K562 (cell line): ENCODE data around the gene CAPN5. TPM values are rescaled to one million over a fixed set of nuclear protein-coding genes. Genes with fewer than 3 reads are reported as not detected.
A peak's percentile ranks its signal among the peaks of the same experiment; 100 is the strongest.

Experiments used
- ATAC-seq: fragments of 200-7000 bp; cut with Tn5 transposase; 3 replicates; pipeline ENCODE4 v1.9.1; 2020; ENCODE audit warnings: moderate library complexity
- BruUV-seq: library from RNA; stranded (reverse); fragments of 400-500 nt; replicated peaks from 2 replicates; lab custom pipeline; 2021; lab: Mats Ljungman, UMichigan
- CTCF ChIA-PET: fragments of 300-600 bp; formaldehyde crosslinking; extraction: SDS; loops from one replicate; lab custom pipeline; 2021; ENCODE audit warnings: low intra/inter-chr PET ratio; lab: Yijun Ruan, JAX
- POLR2A ChIA-PET: fragments of 300-600, 350-650 bp; sonication (Branson Sonifier 250); formaldehyde crosslinking; extraction: SDS; loops from one replicate; lab custom pipeline; 2021; ENCODE audit warnings: antibody characterized with exemption, inconsistent platforms; lab: Yijun Ruan, JAX
- DNase-seq, 4 experiments: peaks; one replicate each; pipeline versions ENCODE4 v3.0.0 to v3.0.0-alpha.2; 2011 to 2018; ENCODE audit warnings: low spot score in 3 of 4, mixed read lengths in 3 of 4; ENCODE audit errors: extremely low read depth in 1 of 4
- FAIRE-seq: peaks from 2 replicates; lab custom pipeline; 2011; peaks lifted over from hg19 to GRCh38; lab: Jason Lieb, UNC
- H2AFZ ChIP-seq: 2 replicates; pipeline ENCODE4 v1.6.0; 2011; ENCODE audit warnings: low read depth, low read length, control low read depth, inconsistent platforms
- H3K27ac ChIP-seq: fragments of 200-600 bp; 3 replicates; pipeline ENCODE4 v1.8.0; 2011; ENCODE audit warnings: low read depth, mild to moderate bottlenecking, control low read depth, inconsistent platforms, low read length, moderate library complexity, mixed read lengths; ENCODE audit errors: extremely low read depth
- H3K27me3 ChIP-seq, 2 experiments: fragments of 300-600 bp in 1 of 2; 2 replicates in 1 of 2; 3 replicates in 1 of 2; pipeline versions ENCODE4 v1.6.0 to v1.8.0; 2011; ENCODE audit warnings: inconsistent platforms in 2 of 2, low read length in 2 of 2, mild to moderate bottlenecking in 1 of 2, mixed read lengths in 1 of 2, moderate library complexity in 1 of 2; ENCODE audit not compliant: control insufficient read depth in 2 of 2, insufficient read depth in 2 of 2
- H3K36me3 ChIP-seq: fragments of 300-600 bp; 3 replicates; pipeline ENCODE4 v1.8.0; 2011; ENCODE audit warnings: mild to moderate bottlenecking, low read length, inconsistent platforms; ENCODE audit not compliant: control insufficient read depth, insufficient read depth
- H3K4me1 ChIP-seq, 2 experiments: fragments of 200-600 bp in 1 of 2; replicated peaks in 1 of 2; 2 replicates in 1 of 2; 3 replicates in 1 of 2; pipeline versions ENCODE4 v1.5.1 to v1.8.0; 2011; ENCODE audit warnings: inconsistent platforms in 2 of 2, low read length in 2 of 2, mild to moderate bottlenecking in 1 of 2, mixed read lengths in 1 of 2, moderate library complexity in 1 of 2; ENCODE audit not compliant: control insufficient read depth in 2 of 2, insufficient read depth in 2 of 2
- H3K4me2 ChIP-seq: 2 replicates; pipeline ENCODE4 v1.6.1; 2011; ENCODE audit warnings: low read length, control low read depth, inconsistent platforms, mixed read lengths; ENCODE audit not compliant: insufficient read depth
- H3K4me3 ChIP-seq: fragments of 200-600 bp; sonication (generic), shearing (Covaris generic); 2 replicates; pipeline ENCODE4 v1.5.1; 2016; ENCODE audit warnings: control low read depth, inconsistent platforms
- H3K79me2 ChIP-seq: fragments of 200-600 bp; 3 replicates; pipeline ENCODE4 v1.8.0; 2011; ENCODE audit warnings: low read length, inconsistent platforms; ENCODE audit not compliant: control insufficient read depth, insufficient read depth
- H3K9ac ChIP-seq, 2 experiments: 2 replicates each; pipeline versions ENCODE4 v1.6.0 to v1.6.1; 2011; ENCODE audit warnings: low read depth in 2 of 2, low read length in 2 of 2, control low read depth in 1 of 2, inconsistent platforms in 1 of 2, mild to moderate bottlenecking in 1 of 2, mixed read lengths in 1 of 2; ENCODE audit not compliant: insufficient read depth in 1 of 2
- H3K9me1 ChIP-seq: one replicate; pipeline ENCODE4 v1.6.0; 2011; ENCODE audit warnings: inconsistent platforms, mild to moderate bottlenecking, low read length, moderate library complexity; ENCODE audit not compliant: control insufficient read depth, insufficient read depth
- H3K9me3 ChIP-seq: replicated peaks from 2 replicates; pipeline ENCODE4 v1.5.1; 2011; ENCODE audit warnings: low read depth, low read length, inconsistent platforms; ENCODE audit not compliant: control insufficient read depth, insufficient read depth
- H4K20me1 ChIP-seq: replicated peaks from 2 replicates; pipeline ENCODE4 v1.6.1; 2011; ENCODE audit warnings: low read length, inconsistent platforms, mixed read lengths; ENCODE audit not compliant: control insufficient read depth, insufficient read depth
- PML ChIP-seq: IDR thresholded peaks from 2 replicates; pipeline ENCODE4 v1.6.1; 2012; ENCODE audit warnings: low read length, inconsistent platforms
- RFX5 ChIP-seq: IDR thresholded peaks from 2 replicates; pipeline ENCODE4 v1.6.1; 2011; ENCODE audit warnings: low read depth, mild to moderate bottlenecking, improper control_type of control experiment, low read length
- TRIM24 ChIP-seq, 2 experiments: fragments of 450-650 bp; IDR thresholded peaks; 2 replicates each; pipeline ENCODE4 v1.6.1; 2016
- XRCC3 ChIP-seq: fragments of 450-650 bp; IDR thresholded peaks from 2 replicates; pipeline ENCODE4 v1.6.1; 2017; ENCODE audit warnings: mild to moderate bottlenecking, moderate library complexity
- ZC3H11A ChIP-seq: IDR thresholded peaks from 2 replicates; pipeline ENCODE4 v1.6.1; 2012; ENCODE audit warnings: low read depth, low read length, improper control_type of control experiment
- WGBS: fragments of 100-300 bp; shearing (Covaris generic); methylation state at CpG from one replicate; pipeline ENCODE4 v1.1.6; 2016; ENCODE audit warnings: low coverage, mixed read lengths; ENCODE audit not compliant: insufficient coverage; ENCODE audit errors: missing lambda C conversion rate; 5-methylcytosine and 5-hydroxymethylcytosine counted together
- in situ Hi-C: fragments of 300-500 bp; cut with MboI; formaldehyde crosslinking; loops from 4 replicates; pipeline ENCODE4 v1.15.0; 2018; ENCODE audit warnings: inconsistent platforms, mixed read lengths
- intact Hi-C: fragments of 100-400 bp; cut with micrococcal nuclease; formaldehyde crosslinking; loops from 2 replicates; pipeline ENCODE4 v1.14.2; 2022
- polyA plus RNA-seq, 8 experiments: library from polyadenylated mRNA; depleted of rRNA in 4 of 8; stranded (reverse) in 5 of 8; unstranded in 3 of 8; fragments of >200 nt; fragmentation: Nextera tagmentation in 2 of 8; fragmentation: Illumina TruSeq in 1 of 8; extraction: Ambion mirVana in 2 of 8; extraction: Trizol in 1 of 8; gene quantifications; 2 replicates each; pipeline versions ENCODE4 v1.2.1 to v1.2.3, GENCODE V29; 2011 to 2014; ENCODE audit warnings: inconsistent platforms in 1 of 8, missing spikeins in 1 of 8
- total RNA-seq, 7 experiments: library from RNA; depleted of rRNA in 6 of 7; stranded (reverse); fragments of >200 nt in 6 of 7; fragmentation: Illumina TruSeq in 2 of 7; extraction: Trizol in 2 of 7; gene quantifications; 2 replicates each; pipeline versions ENCODE4 v1.2.1 to v1.2.3, GENCODE V29; 2011 to 2021; ENCODE audit warnings: low replicate concordance in 1 of 7

CAPN5 gene
- total and polyA plus RNA-seq, 9 of the 15 experiments (the other 6 are each of a cell fraction or from before 2014, with no cell fraction given): 0.04 to 0.44 (median 0.14) TPM; not detected in 2

DNA sequence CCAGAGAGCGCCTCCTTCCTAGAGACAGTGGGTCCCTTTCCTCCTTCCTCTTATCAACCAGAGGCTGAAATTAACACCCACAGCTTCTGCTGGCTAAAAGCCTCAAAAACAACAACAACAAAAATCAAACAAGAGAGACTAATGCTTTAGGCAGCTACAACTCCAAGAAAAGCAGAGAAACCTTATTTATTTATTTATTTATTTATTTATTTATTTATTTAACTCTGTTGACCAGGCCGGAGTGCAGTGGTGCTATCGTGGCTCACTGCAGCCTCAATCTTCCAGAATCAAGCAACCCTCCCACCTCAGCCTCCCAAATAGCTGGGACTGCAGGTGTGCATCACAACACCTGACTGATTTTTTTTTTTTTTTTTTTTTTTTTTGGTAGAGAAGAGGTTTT, 35.2 kb upstream of the CAPN5 start:
- WGBS: 59% methylated on average over 2 of the region's 3 CpGs
- no peak overlapping the region for H3K4me2 ChIP-seq
- BruUV-seq: no TSS peak
- ChIA-PET POLR2A (no interaction called here), CTCF (no interaction called here)
- H3K27ac ChIP-seq: no peak overlapping the region
- no peak for DNase-seq
- H3K9me3 ChIP-seq: no peaks in the 10 kb centered on the region
- H3K79me2 ChIP-seq: no peaks in the 10 kb centered on the region
- FAIRE-seq: no peak
- in situ Hi-C loops: loop anchor here (10.0 kb wide), 1 partner anchor 107 kb away; no protein-coding TSS in a partner anchor
- H4K20me1 ChIP-seq: no peaks in the 10 kb centered on the region
- no peaks in the 10 kb centered on the region for H3K36me3 ChIP-seq
- no peak overlapping the region for H3K9ac ChIP-seq
- ATAC-seq: no peak
- H3K4me1 ChIP-seq: peaks cover 4 to 7% of the 10 kb centered on the region in 2 experiments; a peak in 2 of 5 replicates
- H2AFZ ChIP-seq: 0 out of 2 replicates have a peak overlapping the region, but pooled peaks have one; percentile 78
- peaks cover 8% of the 10 kb centered on the region in 2 experiments for H3K27me3 ChIP-seq
- intact Hi-C loops: no loop called here
- no peak overlapping the region for H3K4me3 ChIP-seq
- TF ChIP-seq XRCC3 (no peak), RFX5 (no peak), ZC3H11A (peak; percentile 83; the same call in 1 of the 2 replicates)
- no peaks in the 10 kb centered on the region for H3K9me1 ChIP-seq

GRCh38 chr11:77035039-77035438, 31.7 kb upstream of the CAPN5 start:
- FAIRE-seq: no peak

More at GRCh38 chr11:77035039-77035438, 31.7 kb upstream of the CAPN5 start:
- no TSS peak for BruUV-seq
- TF ChIP-seq PML: no peak
- no peak for TF ChIP-seq TRIM24 (IDR thresholded peaks at IDR 0.05)
- 13% methylated on average over 2 of the region's 2 CpGs for WGBS
- H3K9me3 ChIP-seq: no peaks in the 10 kb centered on the region
- no peak overlapping the region for H3K9ac ChIP-seq
- in situ Hi-C loops (loop anchor here (10.0 kb wide), 1 partner anchor 110 kb away; no protein-coding TSS in a partner anchor), intact Hi-C loops (no loop called here)
- POLR2A ChIA-PET: interaction anchor here (1.1 to 4.1 kb wide), 3 partner anchors 9 to 84 kb away, joined by 4 to 17 read pairs (median 11); no protein-coding TSS in a partner anchor
- H3K4me1 ChIP-seq: peaks cover 4 to 12% of the 10 kb centered on the region in 2 experiments; a peak in 3 of 5 replicates
- no peak for ATAC-seq
- H3K36me3 ChIP-seq: no peaks in the 10 kb centered on the region
- no peak overlapping the region for H3K4me2 ChIP-seq
- H4K20me1 ChIP-seq: no peaks in the 10 kb centered on the region
- CTCF ChIA-PET: no interaction called here
- no peak overlapping the region for H3K27ac ChIP-seq
- H3K4me3 ChIP-seq: no peak overlapping the region
- H3K9me1 ChIP-seq: no peaks in the 10 kb centered on the region
- peaks cover 3 to 8% of the 10 kb centered on the region in 2 experiments for H3K27me3 ChIP-seq
- DNase-seq: no peak
- H2AFZ ChIP-seq: no peak overlapping the region
- no peaks in the 10 kb centered on the region for H3K79me2 ChIP-seq
